Measurements from ENCODE around the gene CARHSP1. TPM values are rescaled to one million over a fixed set of nuclear protein-coding genes. Genes with fewer than 3 reads are reported as not detected.
"Not testable (repeated sequence)": the region's sequence is repeated elsewhere in the genome, so short reads cannot be mapped to it uniquely, and the experiment has no call there.

CARHSP1 gene
- total RNA-seq, 4 donors from 2014 or later: 42.2 to 47.8 (median 44.2) TPM

DNA sequence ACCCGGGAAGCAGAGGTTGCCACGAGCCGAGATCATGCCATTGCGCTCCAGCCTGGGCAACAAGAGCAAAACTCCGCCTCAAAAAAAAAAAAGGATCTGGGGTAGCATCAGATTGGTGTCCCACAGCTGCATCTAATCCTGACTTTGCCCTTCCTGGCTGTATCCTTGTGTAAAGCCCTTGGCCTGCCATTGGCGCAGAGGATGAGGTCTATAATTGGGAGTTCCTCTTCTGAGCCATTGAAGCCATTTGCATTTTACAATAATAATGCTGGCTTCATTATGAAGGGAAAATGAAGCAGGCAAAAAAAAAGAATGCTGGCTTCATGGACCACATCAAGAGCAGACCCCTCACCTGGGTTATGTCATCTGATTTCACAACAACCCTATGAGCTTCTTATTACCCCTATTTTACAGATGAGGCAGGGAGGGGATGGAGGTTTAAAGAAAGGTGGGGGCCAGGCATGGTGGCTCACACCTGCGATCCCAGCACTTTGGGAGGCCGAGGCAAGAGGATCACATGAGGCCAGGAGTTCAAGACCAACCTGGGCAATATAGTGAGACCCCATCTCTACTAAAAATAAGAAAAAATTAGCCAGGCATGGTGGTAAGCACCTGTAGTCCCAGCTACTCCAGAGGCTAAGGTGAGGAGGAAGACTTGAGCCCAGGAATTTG is 12.2 kb upstream of the CARHSP1 start:
- no peak overlapping the region for H3K4me3 ChIP-seq (ENCODE audit: low read depth, poor library complexity, severe bottlenecking)
- intact Hi-C loops (cut with DNase I; ENCODE audit: low total_unique reads): loop anchor here (10.0 kb wide), 1 partner anchor 306 kb away; no protein-coding TSS in a partner anchor
- no peak for DNase-seq (ENCODE audit: low spot score in 2 of 2)
- 90 to 92% methylated on average over 8 of the region's 8 CpGs for WGBS, 2 donors
- no peak for TF ChIP-seq POLR2A (IDR thresholded peaks at IDR 0.05)

DNA sequence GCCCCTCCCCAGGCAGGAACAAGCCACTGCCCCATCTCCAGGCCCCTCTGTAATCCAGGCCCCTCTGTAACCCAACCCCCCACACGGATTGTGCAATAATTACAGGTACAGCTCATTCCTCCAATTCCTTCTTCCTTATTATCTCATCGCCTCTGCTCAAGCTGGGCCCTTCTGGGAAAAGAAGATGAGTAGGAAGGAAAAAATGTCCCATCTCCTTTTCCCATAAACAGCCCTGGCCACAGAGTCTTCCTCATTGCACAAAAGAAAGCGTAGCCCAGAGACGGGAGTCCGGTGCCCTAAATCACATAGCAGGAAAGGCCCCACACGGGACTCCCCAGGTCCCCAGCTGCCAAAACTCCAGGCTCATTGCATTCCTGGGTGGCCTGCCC is 9.7 kb upstream of the CARHSP1 start:
- intact Hi-C loops (cut with DNase I; ENCODE audit: low total_unique reads): loop anchor here (5.0 to 10.0 kb wide), 2 partner anchors 61 to 204 kb away; partner anchors contain the start of gene ABAT
- 33 to 46% methylated on average over 6 of the region's 6 CpGs for WGBS, 2 donors
- DNase-seq (ENCODE audit: low spot score in 2 of 2): no peak
- no peak overlapping the region for H3K4me3 ChIP-seq (ENCODE audit: low read depth, poor library complexity, severe bottlenecking)
- TF ChIP-seq POLR2A (IDR thresholded peaks at IDR 0.05): no peak
- TF ChIP-seq, protein P1, sequence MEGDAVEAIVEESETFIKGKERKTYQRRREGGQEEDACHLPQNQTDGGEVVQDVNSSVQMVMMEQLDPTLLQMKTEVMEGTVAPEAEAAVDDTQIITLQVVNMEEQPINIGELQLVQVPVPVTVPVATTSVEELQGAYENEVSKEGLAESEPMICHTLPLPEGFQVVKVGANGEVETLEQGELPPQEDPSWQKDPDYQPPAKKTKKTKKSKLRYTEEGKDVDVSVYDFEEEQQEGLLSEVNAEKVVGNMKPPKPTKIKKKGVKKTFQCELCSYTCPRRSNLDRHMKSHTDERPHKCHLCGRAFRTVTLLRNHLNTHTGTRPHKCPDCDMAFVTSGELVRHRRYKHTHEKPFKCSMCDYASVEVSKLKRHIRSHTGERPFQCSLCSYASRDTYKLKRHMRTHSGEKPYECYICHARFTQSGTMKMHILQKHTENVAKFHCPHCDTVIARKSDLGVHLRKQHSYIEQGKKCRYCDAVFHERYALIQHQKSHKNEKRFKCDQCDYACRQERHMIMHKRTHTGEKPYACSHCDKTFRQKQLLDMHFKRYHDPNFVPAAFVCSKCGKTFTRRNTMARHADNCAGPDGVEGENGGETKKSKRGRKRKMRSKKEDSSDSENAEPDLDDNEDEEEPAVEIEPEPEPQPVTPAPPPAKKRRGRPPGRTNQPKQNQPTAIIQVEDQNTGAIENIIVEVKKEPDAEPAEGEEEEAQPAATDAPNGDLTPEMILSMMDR (IDR thresholded peaks at IDR 0.05): no peak

DNA sequence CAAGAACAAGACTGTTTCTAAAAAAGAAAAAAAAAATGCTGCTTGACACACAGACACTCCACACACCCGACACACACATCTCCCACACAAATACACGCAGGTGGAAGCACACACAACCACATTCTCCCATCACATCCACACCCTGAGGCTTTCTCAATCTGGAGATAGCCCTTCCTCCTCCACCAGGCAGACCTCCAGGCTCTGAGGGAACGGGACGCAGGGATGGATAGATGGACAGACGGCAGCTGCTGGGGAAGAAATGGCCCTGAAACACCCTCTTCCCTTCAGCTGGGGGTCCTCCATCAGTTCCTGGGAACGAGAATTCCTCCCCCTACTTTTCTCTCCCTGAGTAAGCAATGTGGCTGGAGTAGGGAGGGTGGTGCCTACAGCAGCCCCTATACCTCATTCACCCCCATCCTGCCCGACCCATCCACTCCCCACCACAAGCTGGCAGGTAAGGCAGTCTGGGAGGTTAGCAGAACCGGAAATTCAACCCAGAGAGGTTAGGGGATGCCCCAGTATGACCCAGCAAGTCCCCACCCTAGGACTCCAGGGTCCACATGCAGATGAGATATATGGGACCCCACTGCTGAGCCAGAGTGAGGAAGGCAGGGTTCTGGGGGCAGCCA is 9.2 kb upstream of the CARHSP1 start:
- intact Hi-C loops (cut with DNase I; ENCODE audit: low total_unique reads): loop anchor here (5.0 to 10.0 kb wide), 2 partner anchors 61 to 203 kb away; partner anchors contain the start of gene ABAT
- WGBS, 2 donors: 62 to 63% methylated on average over 8 of the region's 8 CpGs

DNA sequence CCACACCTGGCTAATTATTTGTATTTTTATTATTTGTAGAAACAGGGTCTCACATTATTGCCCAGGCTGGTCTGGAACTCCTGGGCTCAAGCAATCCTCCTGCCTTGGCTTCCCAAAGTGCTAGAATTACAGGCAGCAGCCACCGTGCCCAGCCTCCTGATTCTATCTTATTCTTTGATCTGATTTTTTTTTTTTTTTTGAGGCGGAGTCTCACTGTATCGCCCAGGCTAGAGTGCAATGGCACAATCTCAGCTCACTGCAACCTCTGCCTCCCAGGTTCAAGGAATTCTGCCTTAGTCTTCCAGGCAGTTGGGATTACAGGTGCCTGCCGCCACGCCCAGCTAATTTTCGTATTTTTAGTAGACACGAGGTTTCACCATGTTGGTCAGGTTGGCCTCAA is 6.5 kb upstream of the CARHSP1 start:
- not testable (repeated sequence) for H3K4me3 ChIP-seq (ENCODE audit: low read depth, poor library complexity, severe bottlenecking); DNase-seq (ENCODE audit: low spot score in 2 of 2)
- intact Hi-C loops (cut with DNase I; ENCODE audit: low total_unique reads): loop anchor here (5.0 to 10.0 kb wide), 2 partner anchors 58 to 201 kb away; partner anchors contain the start of gene ABAT
- 62 to 64% methylated on average over 7 of the region's 7 CpGs for WGBS, 2 donors

More for the DNA sequence above, 9.2 kb upstream of the CARHSP1 start:
- DNase-seq (ENCODE audit: low spot score in 2 of 2): no peak
- no peak overlapping the region for H3K4me3 ChIP-seq (ENCODE audit: low read depth, poor library complexity, severe bottlenecking)
- TF ChIP-seq, protein P1 (IDR thresholded peaks at IDR 0.05): no peak
- no peak for TF ChIP-seq POLR2A (IDR thresholded peaks at IDR 0.05)

DNA sequence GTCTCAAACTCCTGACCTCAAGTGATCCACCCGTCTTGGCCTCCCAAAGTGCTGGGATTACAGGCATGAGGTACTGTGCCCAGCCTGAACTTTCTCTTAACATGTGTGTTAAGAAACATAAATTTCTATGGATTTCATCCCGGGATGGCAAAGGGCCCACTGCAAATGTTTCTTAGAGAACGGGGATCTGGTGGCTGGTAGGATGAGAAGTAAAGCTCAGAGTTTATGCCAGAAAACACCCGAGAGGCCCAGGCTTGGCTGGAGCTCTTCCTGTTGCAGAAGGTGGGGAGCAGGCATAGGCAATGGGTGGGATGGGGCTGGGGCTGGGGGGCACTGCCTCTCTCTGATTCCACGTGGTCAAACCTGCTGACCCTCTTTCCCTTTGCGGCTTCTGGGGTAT is 5.6 kb upstream of the CARHSP1 start:
- TF ChIP-seq POLR2A (IDR thresholded peaks at IDR 0.05): no peak
- TF ChIP-seq, protein P1 (IDR thresholded peaks at IDR 0.05): no peak
- DNase-seq (ENCODE audit: low spot score in 2 of 2): no peak
- WGBS, 2 donors: 32 to 52% methylated on average over 6 of the region's 6 CpGs
- H3K4me3 ChIP-seq (ENCODE audit: low read depth, poor library complexity, severe bottlenecking): no peak overlapping the region
- intact Hi-C loops (cut with DNase I; ENCODE audit: low total_unique reads): loop anchor here (10.0 kb wide), 1 partner anchor 200 kb away; the partner anchor contains the start of gene ABAT

DNA sequence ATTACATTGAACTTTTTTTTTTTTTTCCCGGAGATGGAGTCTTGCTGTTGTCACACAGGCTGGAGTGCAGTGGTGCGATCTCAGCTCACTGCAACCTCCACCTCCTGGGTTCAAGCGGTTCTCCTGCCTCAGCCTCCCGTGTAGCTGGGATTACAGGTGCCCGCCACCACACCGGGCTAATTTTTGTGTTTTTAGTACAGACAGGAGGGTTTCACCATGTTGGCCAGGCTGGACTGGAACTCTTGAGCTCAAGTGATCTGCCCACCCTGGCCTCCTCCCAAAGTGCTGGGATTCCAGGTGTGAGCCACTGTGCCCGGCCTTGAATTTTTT is 5.0 kb upstream of the CARHSP1 start:
- not testable (repeated sequence) for DNase-seq (ENCODE audit: low spot score in 2 of 2); H3K4me3 ChIP-seq (ENCODE audit: low read depth, poor library complexity, severe bottlenecking)
- intact Hi-C loops (cut with DNase I; ENCODE audit: low total_unique reads): loop anchor here (10.0 kb wide), 1 partner anchor 199 kb away; the partner anchor contains the start of gene ABAT
- WGBS, 2 donors: 90 to 95% methylated on average over 7 of the region's 7 CpGs

DNA sequence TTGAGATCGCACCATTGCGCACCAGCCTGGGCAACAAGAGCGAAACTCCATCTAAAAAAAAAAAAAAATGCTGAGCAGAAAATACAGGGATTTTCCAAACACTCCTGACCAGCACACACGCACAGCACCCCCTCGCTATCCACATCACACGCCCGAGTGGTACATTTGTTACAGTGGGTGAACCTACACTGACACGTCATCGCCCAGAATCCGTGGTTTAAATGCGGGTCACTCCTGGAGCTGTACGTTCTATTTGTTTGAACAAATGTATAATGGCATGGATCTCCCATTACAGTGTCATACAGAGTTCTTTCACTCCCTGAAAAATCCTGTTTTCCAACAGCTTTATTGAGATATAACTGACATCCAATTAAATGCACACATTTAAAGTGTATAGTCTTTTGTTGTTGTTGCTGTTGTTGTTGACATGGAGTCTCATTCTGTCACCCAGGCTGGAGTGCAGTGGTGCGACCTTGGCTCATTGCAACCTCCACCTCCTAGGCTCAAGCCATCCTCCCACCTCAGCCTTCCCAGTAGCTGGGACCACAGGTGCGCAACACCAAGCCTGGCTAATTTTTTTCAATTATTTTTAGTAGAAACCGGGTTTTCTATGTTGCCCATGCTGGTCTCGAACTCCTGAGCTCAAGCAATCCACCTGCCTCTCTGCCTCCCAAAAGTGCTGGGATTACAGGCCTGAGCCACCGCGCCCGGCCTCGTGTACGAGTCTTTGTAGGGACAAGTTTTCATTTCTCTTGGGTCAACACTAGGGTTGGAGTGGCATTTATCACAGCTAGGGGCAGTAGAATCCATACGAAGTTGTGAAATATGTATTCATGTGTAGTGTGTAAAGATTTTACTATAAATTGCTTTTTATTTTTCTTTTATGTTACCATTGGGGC is 4.4 kb upstream of the CARHSP1 start:
- 87% methylated on average over 22 of the region's 22 CpGs for WGBS, 2 donors
- no peak for DNase-seq (ENCODE audit: low spot score in 2 of 2)
- intact Hi-C loops (cut with DNase I; ENCODE audit: low total_unique reads): loop anchor here (10.0 kb wide), 1 partner anchor 198 kb away; the partner anchor contains the start of gene ABAT

More for the DNA sequence above, 4.4 kb upstream of the CARHSP1 start:
- no peak for TF ChIP-seq POLR2A (IDR thresholded peaks at IDR 0.05)
- TF ChIP-seq, protein P1 (IDR thresholded peaks at IDR 0.05): no peak
- H3K4me3 ChIP-seq (ENCODE audit: low read depth, poor library complexity, severe bottlenecking): no peak overlapping the region
